Raji (cell line): ENCODE data around the gene POLDIP2.
A peak's percentile ranks its signal among the peaks of the same experiment; 100 is the strongest.

Experiments used
- POLR2A ChIP-seq: IDR thresholded peaks from 2 replicates; pipeline ENCODE4 v1.6.1; 2011; ENCODE audit warnings: low read depth, low read length, control low read depth; ENCODE audit not compliant: insufficient read depth

The POLDIP2 gene

GRCh38 chr17:28350271-28350670 is 7.1 kb downstream of the POLDIP2 start:
- no peak for TF ChIP-seq POLR2A

- no peak for TF ChIP-seq POLR2A
Measured at GRCh38 chr17:28348979-28349378, 8.3 kb downstream of the POLDIP2 start.

- TF ChIP-seq POLR2A: no peak
Measured at GRCh38 chr17:28347261-28347891, 10.0 kb downstream of the POLDIP2 start.

GRCh38 chr17:28346746-28347246 is 10.5 kb downstream of the POLDIP2 start:
- no peak for TF ChIP-seq POLR2A

- no peak for TF ChIP-seq POLR2A
Measured at GRCh38 chr17:28346199-28346580, 11.1 kb downstream of the POLDIP2 start.

GRCh38 chr17:28345419-28346198 is 11.7 kb downstream of the POLDIP2 start:
- TF ChIP-seq POLR2A: no peak

- no peak for TF ChIP-seq POLR2A
Measured at GRCh38 chr17:28344435-28344901, 12.9 kb downstream of the POLDIP2 start.

GRCh38 chr17:28344011-28344410 is 13.3 kb downstream of the POLDIP2 start:
- no peak for TF ChIP-seq POLR2A

- TF ChIP-seq POLR2A: 0 out of 2 replicates have a peak, but pooled peaks have one; percentile 11
Measured at GRCh38 chr17:28343491-28343932, 13.8 kb downstream of the POLDIP2 start.

- TF ChIP-seq POLR2A: no peak
Measured at GRCh38 chr17:28342313-28342712, 15.0 kb downstream of the POLDIP2 start.

GRCh38 chr17:28341516-28341915 is 15.8 kb downstream of the POLDIP2 start:
- TF ChIP-seq POLR2A: no peak

GRCh38 chr17:28340374-28340773 is 17.0 kb downstream of the POLDIP2 start:
- no peak for TF ChIP-seq POLR2A

- no peak for TF ChIP-seq POLR2A
Measured at GRCh38 chr17:28339431-28339830, 17.9 kb downstream of the POLDIP2 start.

GRCh38 chr17:28338056-28338768 is 19.1 kb downstream of the POLDIP2 start:
- no peak for TF ChIP-seq POLR2A
